Ramos (cell line): ENCODE measurements around the gene ZKSCAN5.

Experiments used
- in situ Hi-C: fragments of 300-500 bp; cut with MboI; formaldehyde crosslinking; loops from one replicate; pipeline ENCODE4 v1.14.3; 2022; ENCODE audit warnings: low sequenced_read_pairs; ENCODE audit not compliant: unreplicated experiment

ZKSCAN5 gene

GRCh38 chr7:99504603-99505323, at the start of gene ZKSCAN5:
TSS of gene ZKSCAN5 (plus strand) at chr7:99504662. CDS start at chr7:99506045, 1,383 bp downstream.
- in situ Hi-C loops: no loop called here

- in situ Hi-C loops: no loop called here
Measured at GRCh38 chr7:99455874-99456273, 48.6 kb upstream of the ZKSCAN5 start.

- in situ Hi-C loops: no loop called here
Measured at GRCh38 chr7:99456288-99456687, 48.2 kb upstream of the ZKSCAN5 start.

GRCh38 chr7:99457050-99457649, 47.3 kb upstream of the ZKSCAN5 start:
- in situ Hi-C loops: no loop called here

GRCh38 chr7:99457650-99458493, 46.6 kb upstream of the ZKSCAN5 start:
- in situ Hi-C loops: no loop called here

- in situ Hi-C loops: no loop called here
Measured at GRCh38 chr7:99459087-99459486, 45.4 kb upstream of the ZKSCAN5 start.

- in situ Hi-C loops: no loop called here
Measured at GRCh38 chr7:99460651-99461050, 43.8 kb upstream of the ZKSCAN5 start.

- in situ Hi-C loops: no loop called here
Measured at GRCh38 chr7:99461221-99461620, 43.2 kb upstream of the ZKSCAN5 start.

GRCh38 chr7:99465421-99465768, 39.1 kb upstream of the ZKSCAN5 start:
- in situ Hi-C loops: no loop called here

GRCh38 chr7:99468336-99468918, 36.0 kb upstream of the ZKSCAN5 start:
- in situ Hi-C loops: no loop called here

- in situ Hi-C loops: no loop called here
Measured at GRCh38 chr7:99469381-99470065, 34.9 kb upstream of the ZKSCAN5 start.

GRCh38 chr7:99472561-99473314, 31.7 kb upstream of the ZKSCAN5 start, which contains the start of gene ZNF789:
TSS of gene ZNF789 (plus strand) at chr7:99472890. CDS start at chr7:99476457, 3,567 bp downstream.
- in situ Hi-C loops: no loop called here

GRCh38 chr7:99473315-99473596, 31.2 kb upstream of the ZKSCAN5 start:
- in situ Hi-C loops: no loop called here

- in situ Hi-C loops: no loop called here
Measured at GRCh38 chr7:99476107-99476506, 28.4 kb upstream of the ZKSCAN5 start.

GRCh38 chr7:99478464-99479440, 25.7 kb upstream of the ZKSCAN5 start:
- in situ Hi-C loops: no loop called here

GRCh38 chr7:99485094-99485493, 19.4 kb upstream of the ZKSCAN5 start:
- in situ Hi-C loops: no loop called here

GRCh38 chr7:99489235-99489634, 15.2 kb upstream of the ZKSCAN5 start:
- in situ Hi-C loops: no loop called here

- in situ Hi-C loops: no loop called here
Measured at GRCh38 chr7:99490878-99491277, 13.6 kb upstream of the ZKSCAN5 start.

- in situ Hi-C loops: no loop called here
Measured at GRCh38 chr7:99493823-99494222, 10.6 kb upstream of the ZKSCAN5 start.
